ENCODE measurements around the gene EFNA4.
A peak's percentile ranks its signal among the peaks of the same experiment; 100 is the strongest.

Gene EFNA4

GRCh38 chr1:155078469-155079209 is 15.1 kb downstream of the EFNA4 start, which contains the start of gene EFNA3:
Gene EFNA3 (plus strand): TSS chr1:155078837. CDS start chr1:155078942, 105 bp downstream.
- Histone ChIP-seq H3K4me3 (peak within 1 kb of the TSS; percentile 70), H3K9me3 (no peaks in the 10 kb centered on the region), H3K27me3 (peaks cover 49% of the 10 kb centered on the region), H3K27ac (peak within 1 kb of the TSS; percentile 75; the same call in 1 of the 2 replicates), H3K4me2 (peak within 1 kb of the TSS; percentile 100), H3K4me1 (peaks cover 100% of the 10 kb centered on the region), H3K36me3 (no peaks in the 10 kb centered on the region), H3K9ac (peak within 1 kb of the TSS; percentile 75), H4K20me1 (peaks cover 48% of the 10 kb centered on the region)
- no peak for TF ChIP-seq Cebpa-rat (IDR thresholded peaks at IDR 0.05)

GRCh38 chr1:155079210-155079486 is 15.6 kb downstream of the EFNA4 start:
- Histone ChIP-seq H3K4me3 (peak overlapping the region; percentile 70), H3K27ac (peak overlapping the region; percentile 75; the same call in 1 of the 2 replicates), H3K9me3 (no peaks in the 10 kb centered on the region), H3K9ac (peak overlapping the region; percentile 75), H3K4me2 (peak overlapping the region; percentile 100), H3K27me3 (peaks cover 53% of the 10 kb centered on the region), H3K36me3 (no peaks in the 10 kb centered on the region), H3K4me1 (peaks cover 100% of the 10 kb centered on the region), H4K20me1 (peaks cover 53% of the 10 kb centered on the region)
- no peak for TF ChIP-seq Cebpa-rat (IDR thresholded peaks at IDR 0.05)

- Histone ChIP-seq H3K27ac (peak overlapping the region; percentile 75; the same call in 1 of the 2 replicates), H4K20me1 (peaks cover 58% of the 10 kb centered on the region), H3K27me3 (peaks cover 53% of the 10 kb centered on the region), H3K36me3 (no peaks in the 10 kb centered on the region), H3K9me3 (no peaks in the 10 kb centered on the region), H3K4me1 (peaks cover 99% of the 10 kb centered on the region), H3K9ac (peak overlapping the region; percentile 75), H3K4me2 (peak overlapping the region; percentile 100), H3K4me3 (peak overlapping the region; percentile 70)
- no peak for TF ChIP-seq Cebpa-rat (IDR thresholded peaks at IDR 0.05)
These were observed 16.2 kb downstream of the EFNA4 start for GRCh38 chr1:155079487-155080311.

- Histone ChIP-seq H3K4me2 (peak overlapping the region; percentile 100), H3K9ac (peak overlapping the region; percentile 75), H3K9me3 (no peaks in the 10 kb centered on the region), H3K36me3 (no peaks in the 10 kb centered on the region), H4K20me1 (peaks cover 58% of the 10 kb centered on the region), H3K4me1 (peaks cover 93% of the 10 kb centered on the region), H3K4me3 (peak overlapping the region; percentile 70), H3K27me3 (peaks cover 53% of the 10 kb centered on the region), H3K27ac (peak overlapping the region; percentile 37; the same call in 1 of the 2 replicates)
- TF ChIP-seq Cebpa-rat (IDR thresholded peaks at IDR 0.05): no peak
These were observed 17.0 kb downstream of the EFNA4 start for GRCh38 chr1:155080312-155081228.

- peak overlapping the region; percentile 100 for H3K4me2 ChIP-seq
- peaks cover 91% of the 10 kb centered on the region for H3K4me1 ChIP-seq
- no peak for TF ChIP-seq Cebpa-rat (IDR thresholded peaks at IDR 0.05)
- H3K9me3 ChIP-seq: no peaks in the 10 kb centered on the region
- no peaks in the 10 kb centered on the region for H3K36me3 ChIP-seq
- peak overlapping the region; percentile 70 for H3K4me3 ChIP-seq
- H3K27me3 ChIP-seq: peaks cover 53% of the 10 kb centered on the region
- peaks cover 58% of the 10 kb centered on the region for H4K20me1 ChIP-seq
- no peak overlapping the region for H3K27ac ChIP-seq
- peak overlapping the region; percentile 75; the same call in 1 of the 2 replicates for H3K9ac ChIP-seq
These were observed 18.1 kb downstream of the EFNA4 start for GRCh38 chr1:155081472-155082300.

GRCh38 chr1:155082301-155083051 is 18.9 kb downstream of the EFNA4 start:
- TF ChIP-seq Cebpa-rat (IDR thresholded peaks at IDR 0.05): no peak
- H3K9me3 ChIP-seq: no peaks in the 10 kb centered on the region
- H3K9ac ChIP-seq: 0 out of 2 replicates have a peak overlapping the region, but pooled peaks have one; percentile 46
- peak overlapping the region; percentile 70 for H3K4me3 ChIP-seq
- H3K27ac ChIP-seq: no peak overlapping the region
- peak overlapping the region; percentile 100 for H3K4me2 ChIP-seq
- H3K27me3 ChIP-seq: peaks cover 53% of the 10 kb centered on the region
- H3K4me1 ChIP-seq: peaks cover 91% of the 10 kb centered on the region
- peaks cover 58% of the 10 kb centered on the region for H4K20me1 ChIP-seq
- no peaks in the 10 kb centered on the region for H3K36me3 ChIP-seq

- H3K27me3 ChIP-seq: peaks cover 53% of the 10 kb centered on the region
These were observed 19.6 kb downstream of the EFNA4 start for GRCh38 chr1:155083052-155083541.

More at GRCh38 chr1:155083052-155083541, 19.6 kb downstream of the EFNA4 start:
- peaks cover 58% of the 10 kb centered on the region for H4K20me1 ChIP-seq
- H3K9ac ChIP-seq: no peak overlapping the region
- no peaks in the 10 kb centered on the region for H3K36me3 ChIP-seq
- H3K4me1 ChIP-seq: peaks cover 89% of the 10 kb centered on the region
- peak overlapping the region; percentile 70 for H3K4me3 ChIP-seq
- H3K4me2 ChIP-seq: peak overlapping the region; percentile 100
- no peak overlapping the region for H3K27ac ChIP-seq
- no peaks in the 10 kb centered on the region for H3K9me3 ChIP-seq
- no peak for TF ChIP-seq Cebpa-rat (IDR thresholded peaks at IDR 0.05)

Data from BLaER1 (cell line).